Adrenal gland (tissue), 12 donors: ENCODE results near the gene ETV6. TPM values are rescaled to one million over a fixed set of nuclear protein-coding genes. Genes with fewer than 3 reads are reported as not detected.

Experiments used
- DNase-seq, 7 donors: peaks; one replicate each; pipeline ENCODE4 v3.0.0-alpha.2; 2019 to 2020
- H3K27ac ChIP-seq, 5 donors: fragments of 200-600 bp; sonication (generic) in 4 of 5; 1 replicate in 3 of 5; 2 replicates in 2 of 5; pipeline versions ENCODE4 v1.5.1 to v1.8.0; 2016 to 2020; ENCODE audit warnings: mild to moderate bottlenecking in 1 of 5
- H3K27me3 ChIP-seq: fragments of 200-600 bp; 2 replicates; pipeline ENCODE4 v1.8.0; 2021
- H3K36me3 ChIP-seq, 2 donors: fragments of 200-600 bp; replicated peaks in 1 of 2; 1 replicate in 1 of 2; 2 replicates in 1 of 2; pipeline versions ENCODE4 v1.5.1 to v1.8.0; 2018 to 2022
- H3K4me1 ChIP-seq, 2 donors: fragments of 200-600 bp; replicated peaks in 1 of 2; 1 replicate in 1 of 2; 2 replicates in 1 of 2; pipeline versions ENCODE4 v1.5.1 to v1.8.0; 2018 to 2021
- H3K4me3 ChIP-seq, 4 donors: fragments of 200-600 bp; sonication (generic) in 3 of 4; one replicate each; pipeline ENCODE4 v1.5.1; 2016 to 2018
- H3K9me3 ChIP-seq, 3 donors: fragments of 200-600 bp; sonication (generic) in 1 of 3; replicated peaks in 1 of 3; 1 replicate in 2 of 3; 2 replicates in 1 of 3; pipeline versions ENCODE4 v1.5.1 to v1.8.0; 2016 to 2021
- CTCF ChIP-seq, 6 experiments: fragments of 450-650 bp in 4 of 6; fragments of 200-600 bp in 2 of 6; sonication (generic) in 1 of 6; IDR thresholded peaks; 1 replicate in 5 of 6; 2 replicates in 1 of 6; pipeline versions ENCODE4 v1.5.1 to v1.8.0; 2016 to 2021; ENCODE audit warnings: antibody characterized with exemption in 6 of 6, mild to moderate bottlenecking in 2 of 6, moderate library complexity in 1 of 6
- POLR2A ChIP-seq, 2 donors: fragments of 450-650 bp; IDR thresholded peaks; one replicate each; pipeline ENCODE4 v1.6.1; 2017; ENCODE audit warnings: antibody characterized with exemption in 2 of 2, mild to moderate bottlenecking in 2 of 2, moderate library complexity in 1 of 2
- WGBS, 4 donors: extraction: QIAGEN DNeasy Blood & Tissue Kit in 2 of 4; methylation state at CpG; one replicate each; pipeline versions ENCODE4 v1.1.5 to v1.1.7; 2013 to 2017; 5-methylcytosine and 5-hydroxymethylcytosine counted together
- intact Hi-C, 2 donors: fragments of 100-400 bp; cut with DNase I; formaldehyde crosslinking; loops; one replicate each; pipeline versions ENCODE4 v1.14.1 to v1.15.0; 2022 to 2023
- polyA plus RNA-seq, 3 donors: library from polyadenylated mRNA; stranded (reverse); fragments of 200-250 nt in 2 of 3; fragments of 350-450 nt in 1 of 3; fragmentation: Illumina TruSeq in 1 of 3; extraction: RNeasy Lipid Tissue Mini Kit (QIAGEN cat#74804) in 1 of 3; gene quantifications; one replicate each; pipeline ENCODE4 v1.2.3, GENCODE V29; 2013 to 2014
- total RNA-seq, 9 donors: library from RNA; depleted of rRNA in 4 of 9; stranded (reverse); fragments of >200 nt in 4 of 9; fragments of 120-200 nt in 1 of 9; fragmentation: NEBNext Ultra II Directional in 1 of 9; extraction: Animal tissue kit (Norgen Biotek cat#: 25700) in 1 of 9; gene quantifications; one replicate each; pipeline versions ENCODE4 v1.1.0 to v1.2.4, GENCODE V29; 2013 to 2023
- donor health status: healthy with polysubstance abuse.
- donor health status: Bipolar disorder and iron deficiency.
- donor health status: DM: yes; HTN: yes; CAD: no.
- donor health status: DM: no; HTN: no; CAD: no.
- donor health status: DM: no; HTN: no; CAD: no.
- donor health status: DM: yes; HTN: yes; CAD: no.

Gene ETV6
- total and polyA plus RNA-seq, 12 donors: 9.6 to 46.6 (median 19.5) TPM

GRCh38 chr12:11749943-11750690, 100.6 kb downstream of the ETV6 start:
- 81 to 89% (median 86%) methylated on average over 11 of the region's 11 CpGs for WGBS, 4 donors
- no peaks in the 10 kb centered on the region for H3K27me3 ChIP-seq
- peaks cover 0 to 15% of the 10 kb centered on the region in 2 donors for H3K4me1 ChIP-seq
- H3K27ac ChIP-seq: peak overlapping the region in 3 of 5 donors; percentile 33 to 71 (median 45)
- no peak overlapping the region for H3K4me3 ChIP-seq
- H3K9me3 ChIP-seq: no peaks in the 10 kb centered on the region
- TF ChIP-seq CTCF (IDR thresholded peaks at IDR 0.05): no peak
- TF ChIP-seq POLR2A (IDR thresholded peaks at IDR 0.05): no peak
- peak in 5 of 7 donors; percentile 37 to 65 (median 43) for DNase-seq
- peaks cover 0 to 7% of the 10 kb centered on the region in 2 donors for H3K36me3 ChIP-seq
- intact Hi-C loops: no loop called here

GRCh38 chr12:11752403-11753149, 103.1 kb downstream of the ETV6 start:
- H3K4me3 ChIP-seq: no peak overlapping the region
- no peaks in the 10 kb centered on the region for H3K27me3 ChIP-seq
- H3K27ac ChIP-seq: peak overlapping the region in 1 of 5 donors; percentile 64
- H3K4me1 ChIP-seq: peaks cover 8 to 25% of the 10 kb centered on the region in 2 donors
- DNase-seq: no peak
- TF ChIP-seq POLR2A (IDR thresholded peaks at IDR 0.05) (no peak), CTCF (IDR thresholded peaks at IDR 0.05) (no peak)
- H3K9me3 ChIP-seq: no peaks in the 10 kb centered on the region
- intact Hi-C loops: no loop called here
- H3K36me3 ChIP-seq: peaks cover 0 to 7% of the 10 kb centered on the region in 2 donors
- 80 to 91% (median 89%) methylated on average over 18 to 21 of the region's 21 CpGs for WGBS, 4 donors

- intact Hi-C loops: no loop called here
- H3K4me1 ChIP-seq: peaks cover 8 to 30% of the 10 kb centered on the region in 2 donors
- H3K4me3 ChIP-seq: no peak overlapping the region
- H3K9me3 ChIP-seq: no peaks in the 10 kb centered on the region
- H3K27ac ChIP-seq: peak overlapping the region in 1 of 5 donors; percentile 13
- WGBS, 4 donors: 65 to 81% (median 73%) methylated on average over 2 of the region's 2 CpGs
- TF ChIP-seq POLR2A (IDR thresholded peaks at IDR 0.05): no peak
- no peak for TF ChIP-seq CTCF (IDR thresholded peaks at IDR 0.05)
- no peaks in the 10 kb centered on the region for H3K27me3 ChIP-seq
- peaks cover 0 to 7% of the 10 kb centered on the region in 2 donors for H3K36me3 ChIP-seq
- no peak for DNase-seq
Measured at GRCh38 chr12:11753150-11753499, 103.7 kb downstream of the ETV6 start.

GRCh38 chr12:11753826-11754225, 104.4 kb downstream of the ETV6 start:
- H3K9me3 ChIP-seq: no peaks in the 10 kb centered on the region
- peaks cover 13 to 37% of the 10 kb centered on the region in 2 donors for H3K4me1 ChIP-seq
- peak overlapping the region in 1 of 5 donors; percentile 13 for H3K27ac ChIP-seq
- no peak for TF ChIP-seq POLR2A (IDR thresholded peaks at IDR 0.05)
- no peak for TF ChIP-seq CTCF (IDR thresholded peaks at IDR 0.05)
- peaks cover 0 to 7% of the 10 kb centered on the region in 2 donors for H3K36me3 ChIP-seq
- no peaks in the 10 kb centered on the region for H3K27me3 ChIP-seq
- no peak overlapping the region for H3K4me3 ChIP-seq
- 80 to 91% (median 84%) methylated on average over 5 of the region's 5 CpGs for WGBS, 4 donors
- intact Hi-C loops: no loop called here
- DNase-seq: no peak
